Smooth muscle cell (in vitro differentiated cells): Measurements from ENCODE around the gene PDP2. TPM values are rescaled to one million over a fixed set of nuclear protein-coding genes. Genes with fewer than 3 reads are reported as not detected.

Experiments used
- DNase-seq: peaks from one replicate; lab custom pipeline; 2025; ENCODE audit not compliant: unreplicated experiment; lab: John Stamatoyannopoulos, UW
- H2AFZ ChIP-seq: fragments of 200-600 bp; sonication (generic); 2 replicates; pipeline ENCODE4 v1.6.0; 2016; ENCODE audit warnings: antibody characterized with exemption, low read depth, mild to moderate bottlenecking
- H3F3A ChIP-seq: fragments of 200-600 bp; sonication (generic); 2 replicates; pipeline ENCODE4 v1.6.0; 2017; ENCODE audit warnings: antibody characterized with exemption, low read depth
- H3K27ac ChIP-seq: fragments of 200-600 bp; sonication (generic); 2 replicates; pipeline ENCODE4 v1.5.1; 2016; ENCODE audit warnings: low read depth, mild to moderate bottlenecking
- H3K27me3 ChIP-seq: fragments of 200-600 bp; sonication (generic); 2 replicates; pipeline ENCODE4 v1.6.1; 2016; ENCODE audit warnings: low read depth, mild to moderate bottlenecking
- H3K36me3 ChIP-seq: fragments of 200-600 bp; sonication (generic); 2 replicates; pipeline ENCODE4 v1.5.1; 2016; ENCODE audit warnings: low read depth
- H3K4me1 ChIP-seq: fragments of 200-600 bp; sonication (generic); 2 replicates; pipeline ENCODE4 v1.5.1; 2016; ENCODE audit warnings: low read depth
- H3K4me2 ChIP-seq: fragments of 200-600 bp; sonication (generic); 2 replicates; pipeline ENCODE4 v1.6.0; 2016; ENCODE audit warnings: mild to moderate bottlenecking
- H3K4me3 ChIP-seq: fragments of 200-600 bp; sonication (generic); 2 replicates; pipeline ENCODE4 v1.5.1; 2016; ENCODE audit warnings: mild to moderate bottlenecking
- H3K79me2 ChIP-seq: fragments of 200-600 bp; sonication (generic); 2 replicates; pipeline ENCODE4 v1.6.0; 2016; ENCODE audit warnings: low read depth, mild to moderate bottlenecking
- H3K9ac ChIP-seq: fragments of 200-600 bp; sonication (generic); 2 replicates; pipeline ENCODE4 v1.6.0; 2016; ENCODE audit warnings: low read depth
- H3K9me3 ChIP-seq: fragments of 200-600 bp; sonication (generic); replicated peaks from 2 replicates; pipeline ENCODE4 v1.5.1; 2016; ENCODE audit warnings: low read depth
- H4K20me1 ChIP-seq: fragments of 200-600 bp; sonication (generic); 2 replicates; pipeline ENCODE4 v1.6.0; 2016; ENCODE audit warnings: low read depth
- WGBS: methylation state at CpG from one replicate; pipeline ENCODE4 v1.1.7; 2016; ENCODE audit warnings: low lambda C conversion rate; 5-methylcytosine and 5-hydroxymethylcytosine counted together
- polyA plus RNA-seq: library from polyadenylated mRNA; unstranded; fragments of >200 nt; fragmentation: Nextera tagmentation; extraction: Ambion mirVana; gene quantifications from 2 replicates; pipeline ENCODE4 v1.2.1, GENCODE V29; 2016
- total RNA-seq: library from RNA; depleted of rRNA; stranded (reverse); fragments of >200 nt; gene quantifications from 2 replicates; pipeline ENCODE4 v1.2.3, GENCODE V29; 2014
- TF ChIP-seq, protein P1 (sequence below): fragments of 200-600 bp; sonication (generic); IDR thresholded peaks from 2 replicates; pipeline ENCODE4 v1.5.1; 2017; ENCODE audit warnings: borderline replicate concordance, mild to moderate bottlenecking, antibody characterized with exemption; ENCODE audit not compliant: insufficient read depth, poor library complexity, severe bottlenecking

PDP2 gene
- total and polyA plus RNA-seq, 2 experiments from 2014 or later = 1.1 to 5.7 TPM

DNA sequence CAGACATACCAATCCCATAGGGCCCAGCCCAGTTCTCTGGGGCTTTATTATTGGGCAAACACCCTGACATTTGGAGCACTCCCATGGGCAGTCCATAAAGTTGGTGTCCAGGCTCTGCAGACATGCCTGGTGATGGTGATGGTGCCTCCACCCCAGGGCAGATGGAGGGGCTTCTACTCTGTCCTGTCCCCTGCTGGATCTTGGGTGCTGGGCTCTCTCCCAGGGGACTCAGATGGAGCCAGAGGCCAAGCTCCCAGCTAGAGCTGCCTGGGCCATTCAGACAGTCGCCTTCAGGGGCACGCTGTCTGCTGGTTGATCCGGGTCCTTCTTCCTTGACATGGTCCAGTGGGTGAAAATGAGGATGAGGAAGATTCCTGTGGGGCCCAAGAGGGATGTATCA, 27.8 kb downstream of the PDP2 start:
- no peak for DNase-seq
- no peaks in the 10 kb centered on the region for H3F3A ChIP-seq
- no peaks in the 10 kb centered on the region for H3K36me3 ChIP-seq
- H4K20me1 ChIP-seq = no peaks in the 10 kb centered on the region
- no peaks in the 10 kb centered on the region for H3K79me2 ChIP-seq
- H2AFZ ChIP-seq = no peak overlapping the region
- H3K9ac ChIP-seq = no peak overlapping the region
- H3K4me1 ChIP-seq = peaks cover 11% of the 10 kb centered on the region
- no peak overlapping the region for H3K4me3 ChIP-seq
- no peaks in the 10 kb centered on the region for H3K27me3 ChIP-seq
- no peak overlapping the region for H3K4me2 ChIP-seq
- WGBS = 88% methylated on average over 3 of the region's 3 CpGs
- TF ChIP-seq, protein P1, sequence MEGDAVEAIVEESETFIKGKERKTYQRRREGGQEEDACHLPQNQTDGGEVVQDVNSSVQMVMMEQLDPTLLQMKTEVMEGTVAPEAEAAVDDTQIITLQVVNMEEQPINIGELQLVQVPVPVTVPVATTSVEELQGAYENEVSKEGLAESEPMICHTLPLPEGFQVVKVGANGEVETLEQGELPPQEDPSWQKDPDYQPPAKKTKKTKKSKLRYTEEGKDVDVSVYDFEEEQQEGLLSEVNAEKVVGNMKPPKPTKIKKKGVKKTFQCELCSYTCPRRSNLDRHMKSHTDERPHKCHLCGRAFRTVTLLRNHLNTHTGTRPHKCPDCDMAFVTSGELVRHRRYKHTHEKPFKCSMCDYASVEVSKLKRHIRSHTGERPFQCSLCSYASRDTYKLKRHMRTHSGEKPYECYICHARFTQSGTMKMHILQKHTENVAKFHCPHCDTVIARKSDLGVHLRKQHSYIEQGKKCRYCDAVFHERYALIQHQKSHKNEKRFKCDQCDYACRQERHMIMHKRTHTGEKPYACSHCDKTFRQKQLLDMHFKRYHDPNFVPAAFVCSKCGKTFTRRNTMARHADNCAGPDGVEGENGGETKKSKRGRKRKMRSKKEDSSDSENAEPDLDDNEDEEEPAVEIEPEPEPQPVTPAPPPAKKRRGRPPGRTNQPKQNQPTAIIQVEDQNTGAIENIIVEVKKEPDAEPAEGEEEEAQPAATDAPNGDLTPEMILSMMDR = no peak
- no peak overlapping the region for H3K27ac ChIP-seq
- H3K9me3 ChIP-seq = no peaks in the 10 kb centered on the region

DNA sequence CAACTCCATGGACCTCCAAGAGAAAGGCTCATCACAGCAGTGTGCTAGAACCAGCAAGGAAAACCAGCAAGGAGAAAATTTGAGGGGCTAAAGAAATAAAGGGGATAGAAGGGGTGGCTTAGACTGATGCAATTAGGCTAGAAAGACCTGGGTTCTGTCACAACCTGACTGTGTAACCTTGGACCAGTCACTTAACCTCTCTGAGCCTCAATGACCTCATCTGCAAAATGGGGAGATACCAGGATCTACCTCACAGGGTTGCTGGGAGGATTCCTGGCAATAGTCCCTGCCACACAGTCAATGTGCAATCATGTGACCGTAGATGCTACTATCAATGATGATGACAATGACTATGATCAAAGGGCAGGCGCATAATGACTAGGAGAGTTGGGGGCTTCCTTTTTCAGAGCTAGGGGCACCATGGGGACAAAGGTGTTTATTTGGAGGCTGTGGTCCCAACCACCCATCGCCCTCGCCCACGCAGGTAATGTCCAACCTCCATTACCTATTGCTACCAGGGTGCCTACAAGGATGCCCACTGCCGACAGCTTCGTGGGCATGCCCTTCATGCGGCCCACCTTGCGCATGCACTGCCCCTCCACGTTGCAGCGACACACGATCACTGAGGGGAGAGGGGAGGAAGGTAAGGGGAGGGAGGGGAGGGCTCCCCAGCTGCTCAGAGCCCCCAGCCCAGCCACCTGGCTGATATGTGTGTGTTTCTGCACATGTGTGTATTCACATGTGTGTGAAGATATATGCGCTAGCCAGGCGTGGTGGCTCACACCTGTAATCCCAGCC, 28.6 kb downstream of the PDP2 start:
- Histone ChIP-seq H3K4me1 (peaks cover 11% of the 10 kb centered on the region), H3K27me3 (no peaks in the 10 kb centered on the region), H3K4me3 (no peak overlapping the region), H4K20me1 (no peaks in the 10 kb centered on the region), H3K27ac (no peak overlapping the region), H3K36me3 (no peaks in the 10 kb centered on the region), H3K4me2 (no peak overlapping the region), H3F3A (no peaks in the 10 kb centered on the region), H3K9me3 (no peaks in the 10 kb centered on the region), H3K79me2 (no peaks in the 10 kb centered on the region), H3K9ac (no peak overlapping the region), H2AFZ (no peak overlapping the region)
- DNase-seq = no peak
- TF ChIP-seq, protein P1 = no peak
- 89% methylated on average over 14 of the region's 14 CpGs for WGBS

DNA sequence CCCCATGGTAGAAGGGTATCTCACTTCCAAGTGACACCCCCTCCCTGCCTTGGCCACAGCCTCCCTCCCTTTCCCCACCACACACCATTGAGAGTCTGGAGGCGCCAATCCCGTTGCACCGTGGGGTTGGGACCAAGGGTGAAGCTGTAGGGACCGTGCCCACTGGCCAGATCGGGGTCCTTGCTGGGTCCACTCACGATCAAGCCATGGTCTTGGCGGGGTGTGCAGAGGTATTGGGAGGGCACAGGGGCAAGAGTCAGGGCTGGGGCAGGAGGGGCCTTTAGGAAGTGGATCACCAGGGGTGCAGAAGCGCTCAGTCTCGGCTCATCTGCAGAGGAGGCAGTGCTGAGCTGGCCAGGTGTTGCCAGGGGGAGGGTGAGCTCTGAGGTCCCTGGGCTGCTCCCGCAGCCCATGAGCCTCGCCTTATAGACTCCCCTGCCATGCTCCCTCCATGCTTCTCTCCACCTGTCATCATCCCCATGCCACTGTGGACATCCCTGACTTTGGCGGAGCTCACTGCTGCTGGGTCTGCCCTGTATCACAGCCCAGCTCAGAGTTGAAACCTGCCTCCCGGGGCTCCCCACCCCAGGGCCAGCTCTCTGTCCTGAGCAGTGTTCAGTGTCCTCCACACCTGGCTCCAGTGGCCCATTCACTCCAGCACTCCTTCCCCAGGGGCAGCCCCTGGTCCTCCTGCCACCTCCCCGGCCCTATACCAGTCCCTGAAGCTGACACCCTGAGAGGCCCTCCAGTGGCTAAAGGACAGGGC, 30.0 kb downstream of the PDP2 start:
- H3K4me1 ChIP-seq = peaks cover 6% of the 10 kb centered on the region
- H3K36me3 ChIP-seq = no peaks in the 10 kb centered on the region
- H3K27me3 ChIP-seq = no peaks in the 10 kb centered on the region
- H3K4me3 ChIP-seq = no peak overlapping the region
- WGBS = 82% methylated on average over 14 of the region's 14 CpGs
- H3K27ac ChIP-seq = no peak overlapping the region
- TF ChIP-seq, protein P1 = no peak
- no peak overlapping the region for H3K4me2 ChIP-seq
- DNase-seq = no peak
- no peaks in the 10 kb centered on the region for H3K9me3 ChIP-seq
- H4K20me1 ChIP-seq = no peaks in the 10 kb centered on the region
- no peaks in the 10 kb centered on the region for H3F3A ChIP-seq
- H3K79me2 ChIP-seq = no peaks in the 10 kb centered on the region
- no peak overlapping the region for H2AFZ ChIP-seq
- H3K9ac ChIP-seq = no peak overlapping the region
